Caco-2 (cell line): ENCODE results near the gene POMP. TPM values are rescaled to one million over a fixed set of nuclear protein-coding genes. Genes with fewer than 3 reads are reported as not detected.
"Not testable (repeated sequence)": the region's sequence is repeated elsewhere in the genome, so short reads cannot be mapped to it uniquely, and the experiment has no call there.

Experiments used
- BruUV-seq: library from RNA; stranded (reverse); fragments of 400-500 nt; replicated peaks from 2 replicates; lab custom pipeline; 2021; lab: Mats Ljungman, UMichigan
- CTCF ChIA-PET: fragments of 300-600 bp; sonication (Branson Sonifier 250); formaldehyde crosslinking; loops from one replicate; lab custom pipeline; 2022; ENCODE audit warnings: antibody characterized with exemption; lab: Charles Lee
- POLR2A ChIA-PET: fragments of 300-600 bp; sonication (Branson Sonifier 250); formaldehyde crosslinking; loops from one replicate; lab custom pipeline; 2022; ENCODE audit warnings: antibody characterized with exemption; lab: Charles Lee
- DNase-seq, 2 experiments: peaks; one replicate each; pipeline versions ENCODE4 v3.0.0 to v3.0.0-alpha.2; 2020 to 2022
- H3K27me3 ChIP-seq: replicated peaks from 2 replicates; pipeline ENCODE4 v1.6.0; 2011; ENCODE audit warnings: low read length; ENCODE audit not compliant: control insufficient read depth, insufficient read depth
- H3K36me3 ChIP-seq: 2 replicates; pipeline ENCODE4 v1.5.1; 2011; ENCODE audit warnings: low read length; ENCODE audit not compliant: control insufficient read depth, insufficient read depth
- H3K4me1 ChIP-seq: fragments of 250-450 bp; sonication (Bioruptor Pico); 2 replicates; pipeline ENCODE4 v1.5.1; 2020; ENCODE audit warnings: mild to moderate bottlenecking
- H3K4me3 ChIP-seq: 2 replicates; pipeline ENCODE4 v1.5.1; 2011; ENCODE audit warnings: low read depth, mild to moderate bottlenecking, control low read depth, low read length
- H3K9me3 ChIP-seq: fragments of 250-450 bp; sonication (Bioruptor Pico); 2 replicates; pipeline ENCODE4 v1.5.1; 2020; ENCODE audit warnings: mild to moderate bottlenecking, moderate library complexity
- H3K27ac Mint-ChIP-seq: one replicate; pipeline ENCODE4 v1.8.0; 2022; ENCODE audit warnings: mixed read lengths; ENCODE audit not compliant: unreplicated experiment
- H3K27me3 Mint-ChIP-seq: one replicate; pipeline ENCODE4 v1.8.0; 2022; ENCODE audit warnings: mixed read lengths; ENCODE audit not compliant: insufficient read depth, unreplicated experiment
- H3K36me3 Mint-ChIP-seq: one replicate; pipeline ENCODE4 v1.8.0; 2022; ENCODE audit warnings: mild to moderate bottlenecking, mixed read lengths; ENCODE audit not compliant: insufficient read depth, unreplicated experiment
- H3K4me1 Mint-ChIP-seq: one replicate; pipeline ENCODE4 v1.8.0; 2022; ENCODE audit warnings: low read depth, mixed read lengths; ENCODE audit not compliant: unreplicated experiment
- H3K4me3 Mint-ChIP-seq: one replicate; pipeline ENCODE4 v1.8.0; 2022; ENCODE audit warnings: mild to moderate bottlenecking, moderate library complexity, mixed read lengths; ENCODE audit not compliant: unreplicated experiment
- H3K9me3 Mint-ChIP-seq: one replicate; pipeline ENCODE4 v1.8.0; 2022; ENCODE audit warnings: mixed read lengths; ENCODE audit not compliant: unreplicated experiment
- CTCF ChIP-seq, 2 experiments: fragments of 200-600 bp in 1 of 2; IDR thresholded peaks; 1 replicate in 1 of 2; 2 replicates in 1 of 2; pipeline versions ENCODE4 v1.5.1 to v1.8.0; 2011 to 2022; ENCODE audit warnings: antibody characterized with exemption in 1 of 2, control low read depth in 1 of 2, inconsistent platforms in 1 of 2, low read depth in 1 of 2, low read length in 1 of 2, mild to moderate bottlenecking in 1 of 2, moderate library complexity in 1 of 2; ENCODE audit not compliant: insufficient read depth in 1 of 2, severe bottlenecking in 1 of 2, unreplicated experiment in 1 of 2
- intact Hi-C: fragments of 100-400 bp; cut with micrococcal nuclease; formaldehyde crosslinking; loops from one replicate; pipeline ENCODE4 v1.10.0; 2022; ENCODE audit not compliant: unreplicated experiment
- total RNA-seq: library from RNA; stranded (reverse); gene quantifications from 2 replicates; pipeline ENCODE4 v1.2.3, GENCODE V29; 2022

The POMP gene
- total RNA-seq, 1 experiment from 2014 or later: 116 TPM

GRCh38 chr13:28678809-28679208 is 19.9 kb downstream of the POMP start:
- Mint-ChIP-seq H3K27me3 (no peaks in the 10 kb centered on the region), H3K4me1 (no peaks in the 10 kb centered on the region), H3K4me3 (no peak overlapping the region), H3K27ac (no peak overlapping the region), H3K9me3 (no peaks in the 10 kb centered on the region), H3K36me3 (peaks cover 48% of the 10 kb centered on the region)
- H3K36me3 ChIP-seq: no peaks in the 10 kb centered on the region; the same call in 1 of the 2 replicates
- H3K4me3 ChIP-seq: no peak overlapping the region
- TF ChIP-seq CTCF (IDR thresholded peaks at IDR 0.05; ENCODE audit: insufficient read depth in 1 of 2, low read depth in 1 of 2, low read length in 1 of 2, severe bottlenecking in 1 of 2, unreplicated experiment in 1 of 2): peak in 1 of 2 experiments; percentile 16
- H3K4me1 ChIP-seq: no peaks in the 10 kb centered on the region
- ChIA-PET POLR2A (no interaction called here), CTCF (interaction anchor here (0.6 to 0.9 kb wide), 3 partner anchors 15 to 130 kb away, joined by 3 to 7 read pairs (median 4); no protein-coding TSS in a partner anchor)
- no peaks in the 10 kb centered on the region for H3K9me3 ChIP-seq
- no peaks in the 10 kb centered on the region for H3K27me3 ChIP-seq
- DNase-seq: no peak
- intact Hi-C loops: loop anchor here (1.0 to 5.0 kb wide), 2 partner anchors 38 to 117 kb away; partner anchors contain the start of gene SLC46A3
- BruUV-seq: no TSS peak

- POLR2A ChIA-PET: no interaction called here
- H3K27me3 ChIP-seq: no peaks in the 10 kb centered on the region
- Mint-ChIP-seq H3K9me3 (no peaks in the 10 kb centered on the region), H3K4me1 (no peaks in the 10 kb centered on the region), H3K4me3 (no peak overlapping the region), H3K27me3 (no peaks in the 10 kb centered on the region), H3K36me3 (peaks cover 43% of the 10 kb centered on the region), H3K27ac (no peak overlapping the region)
- no peaks in the 10 kb centered on the region; the same call in 1 of the 2 replicates for H3K36me3 ChIP-seq
- peak; percentile 40 to 50 for TF ChIP-seq CTCF (IDR thresholded peaks at IDR 0.05; ENCODE audit: insufficient read depth in 1 of 2, low read depth in 1 of 2, low read length in 1 of 2, severe bottlenecking in 1 of 2, unreplicated experiment in 1 of 2)
- intact Hi-C loops: loop anchor here (1.0 to 5.0 kb wide), 2 partner anchors 38 to 117 kb away; partner anchors contain the start of gene SLC46A3
- DNase-seq: no peak
- H3K9me3 ChIP-seq: no peaks in the 10 kb centered on the region
- no TSS peak for BruUV-seq
- no peaks in the 10 kb centered on the region for H3K4me1 ChIP-seq
- CTCF ChIA-PET: interaction anchor here (1.5 kb wide), 1 partner anchor 117 kb away, joined by 13 read pairs; no protein-coding TSS in a partner anchor
- H3K4me3 ChIP-seq: no peak overlapping the region
These were observed 20.7 kb downstream of the POMP start for GRCh38 chr13:28679628-28680027.

GRCh38 chr13:28680541-28680940 is 21.6 kb downstream of the POMP start:
- H3K36me3 ChIP-seq: no peaks in the 10 kb centered on the region; the same call in 1 of the 2 replicates
- no peaks in the 10 kb centered on the region for H3K9me3 Mint-ChIP-seq
- POLR2A ChIA-PET: no interaction called here
- H3K4me3 Mint-ChIP-seq: no peak overlapping the region
- H3K4me1 ChIP-seq: no peaks in the 10 kb centered on the region
- no peak for DNase-seq
- BruUV-seq: no TSS peak
- CTCF ChIA-PET: interaction anchor here (1.5 kb wide), 1 partner anchor 116 kb away, joined by 13 read pairs; no protein-coding TSS in a partner anchor
- H3K36me3 Mint-ChIP-seq: peaks cover 37% of the 10 kb centered on the region
- H3K4me1 Mint-ChIP-seq: no peaks in the 10 kb centered on the region
- H3K27me3 Mint-ChIP-seq: no peaks in the 10 kb centered on the region
- intact Hi-C loops: no loop called here
- H3K27me3 ChIP-seq: no peaks in the 10 kb centered on the region
- H3K27ac Mint-ChIP-seq: no peak overlapping the region
- H3K9me3 ChIP-seq: no peaks in the 10 kb centered on the region
- no peak for TF ChIP-seq CTCF (IDR thresholded peaks at IDR 0.05; ENCODE audit: insufficient read depth in 1 of 2, low read depth in 1 of 2, low read length in 1 of 2, severe bottlenecking in 1 of 2, unreplicated experiment in 1 of 2)
- no peak overlapping the region for H3K4me3 ChIP-seq

GRCh38 chr13:28683169-28683568 is 24.2 kb downstream of the POMP start:
- DNase-seq, POLR2A ChIA-PET, H3K9me3 ChIP-seq, H3K4me3 Mint-ChIP-seq, H3K27ac Mint-ChIP-seq, BruUV-seq, H3K4me3 ChIP-seq, H3K27me3 Mint-ChIP-seq, H3K27me3 ChIP-seq, H3K4me1 Mint-ChIP-seq, intact Hi-C loops, H3K4me1 ChIP-seq, H3K36me3 ChIP-seq: not testable (repeated sequence)
- H3K36me3 Mint-ChIP-seq: peaks cover 15% of the 10 kb centered on the region
- CTCF ChIA-PET: interaction anchor here (0.6 to 1.2 kb wide), 2 partner anchors 34 to 113 kb away, joined by 3 to 4 read pairs; no protein-coding TSS in a partner anchor
- peaks cover 14% of the 10 kb centered on the region for H3K9me3 Mint-ChIP-seq
